DND-41 (cell line): ENCODE data around the gene BUD13.

Experiments used
- EZH2 ChIP-seq: IDR thresholded peaks from 3 replicates; pipeline ENCODE4 v1.6.1; 2012; ENCODE audit warnings: borderline replicate concordance, low read depth, mild to moderate bottlenecking, moderate library complexity, low read length, inconsistent platforms; ENCODE audit not compliant: severe bottlenecking
- TF ChIP-seq, protein P1 (sequence below): IDR thresholded peaks from 2 replicates; pipeline ENCODE4 v1.5.1; 2012; ENCODE audit warnings: borderline replicate concordance, low read length, moderate library complexity, mild to moderate bottlenecking; ENCODE audit not compliant: poor library complexity, severe bottlenecking; ENCODE audit errors: extremely low read depth

DNA sequence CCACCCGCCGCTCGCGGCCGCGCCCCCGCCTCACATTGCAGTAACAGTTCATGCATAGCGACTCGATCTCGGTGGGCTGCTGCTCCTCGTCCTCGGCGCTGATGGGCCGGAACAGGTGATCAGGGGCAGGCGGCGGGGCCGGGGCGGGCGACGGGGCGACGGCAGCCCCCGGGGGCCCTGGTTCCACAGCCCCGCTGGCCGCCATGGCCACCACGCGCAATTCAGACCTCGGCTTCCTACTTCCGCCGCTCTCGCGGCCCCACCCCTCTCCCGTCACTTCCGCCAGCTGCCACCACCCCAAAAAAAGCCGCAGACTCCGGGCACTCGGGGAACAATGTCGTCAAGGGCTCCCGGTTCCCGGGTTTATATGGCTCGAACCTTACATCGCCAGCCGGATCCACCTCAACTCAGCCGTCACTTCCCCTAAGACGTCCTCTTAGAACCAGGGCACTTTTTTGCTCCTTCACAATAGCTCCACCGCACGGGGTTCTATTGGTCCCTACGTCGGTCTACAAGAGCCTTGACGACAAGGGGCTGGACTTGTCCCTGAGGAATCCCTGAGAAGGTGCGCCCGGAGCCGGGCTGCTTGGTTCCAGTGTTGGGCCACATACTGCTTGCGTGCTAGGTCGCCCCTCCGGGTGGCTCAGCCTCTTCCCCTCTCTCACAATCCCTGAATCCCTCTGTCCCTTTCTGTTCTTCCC, 15.1 kb upstream of the BUD13 start, which contains the start of gene ZPR1:
- TF ChIP-seq, protein P1, sequence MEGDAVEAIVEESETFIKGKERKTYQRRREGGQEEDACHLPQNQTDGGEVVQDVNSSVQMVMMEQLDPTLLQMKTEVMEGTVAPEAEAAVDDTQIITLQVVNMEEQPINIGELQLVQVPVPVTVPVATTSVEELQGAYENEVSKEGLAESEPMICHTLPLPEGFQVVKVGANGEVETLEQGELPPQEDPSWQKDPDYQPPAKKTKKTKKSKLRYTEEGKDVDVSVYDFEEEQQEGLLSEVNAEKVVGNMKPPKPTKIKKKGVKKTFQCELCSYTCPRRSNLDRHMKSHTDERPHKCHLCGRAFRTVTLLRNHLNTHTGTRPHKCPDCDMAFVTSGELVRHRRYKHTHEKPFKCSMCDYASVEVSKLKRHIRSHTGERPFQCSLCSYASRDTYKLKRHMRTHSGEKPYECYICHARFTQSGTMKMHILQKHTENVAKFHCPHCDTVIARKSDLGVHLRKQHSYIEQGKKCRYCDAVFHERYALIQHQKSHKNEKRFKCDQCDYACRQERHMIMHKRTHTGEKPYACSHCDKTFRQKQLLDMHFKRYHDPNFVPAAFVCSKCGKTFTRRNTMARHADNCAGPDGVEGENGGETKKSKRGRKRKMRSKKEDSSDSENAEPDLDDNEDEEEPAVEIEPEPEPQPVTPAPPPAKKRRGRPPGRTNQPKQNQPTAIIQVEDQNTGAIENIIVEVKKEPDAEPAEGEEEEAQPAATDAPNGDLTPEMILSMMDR, result no peak
- no peak for TF ChIP-seq EZH2
